ENCODE measurements around the gene TNK1. TPM values are rescaled to one million over a fixed set of nuclear protein-coding genes. Genes with fewer than 3 reads are reported as not detected.
"Not testable (repeated sequence)": the region's sequence is repeated elsewhere in the genome, so short reads cannot be mapped to it uniquely, and the experiment has no call there.

TNK1 gene
- 7.0 and 8.9 TPM in 2 replicates for total RNA-seq (2014; rRNA removed; shearing (Covaris generic))

- peak within 1 kb of the TSS; percentile 57 for H3K4me3 ChIP-seq (ENCODE audit: insufficient read depth, low read depth, low read length)
- peak; percentile 93 for DNase-seq
- peaks cover 50% of the 10 kb centered on the region for H3K27me3 ChIP-seq (ENCODE audit: control insufficient read depth, insufficient read depth, low read length)
- H3K36me3 ChIP-seq (replicated peaks; ENCODE audit: control insufficient read depth, insufficient read depth, low read length): no peaks in the 10 kb centered on the region
Observed at GRCh38 chr17:7380855-7381683, at the start of gene TNK1. TNK1 (plus strand) TSS chr17:7381089; CDS start chr17:7382927, 1,838 bp downstream.

- Histone ChIP-seq H3K4me3 (ENCODE audit: insufficient read depth, low read depth, low read length) (no peak overlapping the region), H3K36me3 (replicated peaks; ENCODE audit: control insufficient read depth, insufficient read depth, low read length) (no peaks in the 10 kb centered on the region; the same call in 1 of the 2 replicates), H3K27me3 (ENCODE audit: control insufficient read depth, insufficient read depth, low read length) (no peaks in the 10 kb centered on the region)
- no peak for DNase-seq
Observed at GRCh38 chr17:7332111-7332510, 48.8 kb upstream of the TNK1 start.

DNA sequence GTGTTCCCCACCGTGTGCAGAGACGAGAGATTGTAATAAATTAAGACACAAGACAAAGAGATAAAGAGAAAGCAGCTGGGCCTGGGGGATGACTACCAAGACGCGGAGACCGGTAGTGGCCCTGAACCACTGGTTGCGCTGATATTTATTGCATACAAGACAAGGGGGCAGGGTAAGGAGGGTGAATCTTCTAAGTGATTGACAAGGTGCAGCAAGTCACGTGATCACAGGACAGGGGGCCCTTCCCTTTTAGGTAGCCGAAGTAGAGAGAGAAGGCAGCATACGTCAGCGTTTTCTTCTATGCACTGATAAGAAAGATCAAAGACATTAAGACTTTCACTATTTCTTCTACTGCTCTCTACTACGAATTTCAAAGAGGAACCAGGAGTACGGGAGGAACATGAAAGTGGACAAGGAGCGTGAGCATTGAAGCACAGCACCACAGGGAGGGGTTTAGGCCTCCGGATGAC, 48.3 kb upstream of the TNK1 start:
- H3K36me3 ChIP-seq (replicated peaks; ENCODE audit: control insufficient read depth, insufficient read depth, low read length); H3K4me3 ChIP-seq (ENCODE audit: insufficient read depth, low read depth, low read length); DNase-seq; H3K27me3 ChIP-seq (ENCODE audit: control insufficient read depth, insufficient read depth, low read length): not testable (repeated sequence)

- no peak for DNase-seq
- no peaks in the 10 kb centered on the region for H3K27me3 ChIP-seq (ENCODE audit: control insufficient read depth, insufficient read depth, low read length)
- H3K4me3 ChIP-seq (ENCODE audit: insufficient read depth, low read depth, low read length): no peak overlapping the region
- H3K36me3 ChIP-seq (replicated peaks; ENCODE audit: control insufficient read depth, insufficient read depth, low read length): no peaks in the 10 kb centered on the region
Observed at GRCh38 chr17:7334938-7335538, 45.9 kb upstream of the TNK1 start.

GRCh38 chr17:7335765-7336164, 45.1 kb upstream of the TNK1 start:
- not testable (repeated sequence) for DNase-seq; H3K27me3 ChIP-seq (ENCODE audit: control insufficient read depth, insufficient read depth, low read length); H3K36me3 ChIP-seq (replicated peaks; ENCODE audit: control insufficient read depth, insufficient read depth, low read length); H3K4me3 ChIP-seq (ENCODE audit: insufficient read depth, low read depth, low read length)

GRCh38 chr17:7336240-7337175, 44.4 kb upstream of the TNK1 start, which contains the start of gene ACAP1:
ACAP1 (plus strand) TSS chr17:7336529; CDS start chr17:7336735, 206 bp downstream.
- peak; percentile 85 for DNase-seq
- Histone ChIP-seq H3K27me3 (ENCODE audit: control insufficient read depth, insufficient read depth, low read length) (no peaks in the 10 kb centered on the region), H3K4me3 (ENCODE audit: insufficient read depth, low read depth, low read length) (peak within 1 kb of the TSS; percentile 20), H3K36me3 (replicated peaks; ENCODE audit: control insufficient read depth, insufficient read depth, low read length) (no peaks in the 10 kb centered on the region)

- not testable (repeated sequence) for H3K4me3 ChIP-seq (ENCODE audit: insufficient read depth, low read depth, low read length); DNase-seq; H3K27me3 ChIP-seq (ENCODE audit: control insufficient read depth, insufficient read depth, low read length); H3K36me3 ChIP-seq (replicated peaks; ENCODE audit: control insufficient read depth, insufficient read depth, low read length)
Observed at GRCh38 chr17:7337600-7337999, 43.3 kb upstream of the TNK1 start.

DNA sequence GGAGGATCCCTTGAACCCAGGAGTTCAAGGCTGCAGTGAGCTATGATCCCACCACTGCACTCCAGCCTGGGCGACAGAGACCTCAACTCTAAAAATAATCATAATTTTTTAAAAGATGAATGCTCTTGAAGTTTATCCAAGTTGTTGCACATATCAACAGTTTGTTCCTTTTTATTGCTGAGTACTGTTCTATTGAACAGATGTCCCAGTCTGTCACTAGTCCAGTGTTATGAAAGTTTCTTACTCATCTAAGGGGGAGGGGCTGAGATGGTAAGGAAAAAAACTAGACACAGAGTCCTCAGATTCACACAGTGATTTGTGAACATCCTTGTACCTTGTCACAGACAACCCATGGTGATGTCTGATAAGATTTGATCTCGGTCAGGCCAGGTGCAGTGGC, 40.7 kb upstream of the TNK1 start:
- no peak for DNase-seq
- H3K27me3 ChIP-seq (ENCODE audit: control insufficient read depth, insufficient read depth, low read length): no peaks in the 10 kb centered on the region
- H3K4me3 ChIP-seq (ENCODE audit: insufficient read depth, low read depth, low read length): no peak overlapping the region
- no peaks in the 10 kb centered on the region for H3K36me3 ChIP-seq (replicated peaks; ENCODE audit: control insufficient read depth, insufficient read depth, low read length)

- no peaks in the 10 kb centered on the region for H3K27me3 ChIP-seq (ENCODE audit: control insufficient read depth, insufficient read depth, low read length)
- H3K4me3 ChIP-seq (ENCODE audit: insufficient read depth, low read depth, low read length): no peak overlapping the region
Observed at GRCh38 chr17:7341842-7342241, 39.0 kb upstream of the TNK1 start.

GRCh38 chr17:7343250-7343649, 37.6 kb upstream of the TNK1 start:
- DNase-seq: no peak
- Histone ChIP-seq H3K4me3 (ENCODE audit: insufficient read depth, low read depth, low read length) (no peak overlapping the region), H3K36me3 (replicated peaks; ENCODE audit: control insufficient read depth, insufficient read depth, low read length) (no peaks in the 10 kb centered on the region; the same call in 1 of the 2 replicates), H3K27me3 (ENCODE audit: control insufficient read depth, insufficient read depth, low read length) (no peaks in the 10 kb centered on the region)

More at GRCh38 chr17:7341842-7342241, 39.0 kb upstream of the TNK1 start:
- no peaks in the 10 kb centered on the region; the same call in 1 of the 2 replicates for H3K36me3 ChIP-seq (replicated peaks; ENCODE audit: control insufficient read depth, insufficient read depth, low read length)
- DNase-seq: no peak

GRCh38 chr17:7346761-7347614, 33.9 kb upstream of the TNK1 start:
- Histone ChIP-seq H3K4me3 (ENCODE audit: insufficient read depth, low read depth, low read length) (no peak overlapping the region), H3K27me3 (ENCODE audit: control insufficient read depth, insufficient read depth, low read length) (peaks cover 5% of the 10 kb centered on the region; the same call in 1 of the 2 replicates), H3K36me3 (replicated peaks; ENCODE audit: control insufficient read depth, insufficient read depth, low read length) (no peaks in the 10 kb centered on the region; the same call in 1 of the 2 replicates)
- DNase-seq: peak; percentile 57

GRCh38 chr17:7347630-7348477, 33.0 kb upstream of the TNK1 start:
- no peak for DNase-seq
- H3K36me3 ChIP-seq (replicated peaks; ENCODE audit: control insufficient read depth, insufficient read depth, low read length): no peaks in the 10 kb centered on the region; the same call in 1 of the 2 replicates
- no peak overlapping the region for H3K4me3 ChIP-seq (ENCODE audit: insufficient read depth, low read depth, low read length)
- peaks cover 5% of the 10 kb centered on the region; the same call in 1 of the 2 replicates for H3K27me3 ChIP-seq (ENCODE audit: control insufficient read depth, insufficient read depth, low read length)
